GM23338 (cell line): Measurements from ENCODE around the gene IGF1R. TPM values are rescaled to one million over a fixed set of nuclear protein-coding genes. Genes with fewer than 3 reads are reported as not detected.

Experiments used
- ATAC-seq: fragments of 200-7000 bp; cut with Tn5 transposase; 3 replicates; pipeline ENCODE4 v1.9.1; 2020
- DNase-seq: peaks from one replicate; pipeline ENCODE4 v3.0.0-alpha.2; 2015; ENCODE audit warnings: low spot score
- H2AFZ ChIP-seq: fragments of 200-600 bp; sonication (generic); 2 replicates; pipeline ENCODE4 v1.8.0; 2016; ENCODE audit warnings: antibody characterized with exemption, mild to moderate bottlenecking, moderate library complexity
- H3F3A ChIP-seq: fragments of 200-600 bp; sonication (generic); replicated peaks from 2 replicates; pipeline ENCODE4 v1.8.0; 2017; ENCODE audit warnings: antibody characterized with exemption, mixed run types, low read depth
- H3K27ac ChIP-seq: fragments of 200-600 bp; sonication (generic); 2 replicates; pipeline ENCODE4 v1.6.1; 2016; ENCODE audit warnings: low read depth
- H3K27me3 ChIP-seq: fragments of 200-600 bp; sonication (generic); 2 replicates; pipeline ENCODE4 v1.8.0; 2016; ENCODE audit warnings: mild to moderate bottlenecking, mixed run types, moderate library complexity; ENCODE audit not compliant: insufficient read depth
- H3K36me3 ChIP-seq: fragments of 200-600 bp; sonication (generic); 2 replicates; pipeline ENCODE4 v1.8.0; 2016; ENCODE audit warnings: mild to moderate bottlenecking; ENCODE audit not compliant: insufficient read depth
- H3K4me1 ChIP-seq: fragments of 200-600 bp; sonication (generic); 2 replicates; pipeline ENCODE4 v1.8.0; 2016; ENCODE audit warnings: mild to moderate bottlenecking, moderate library complexity; ENCODE audit not compliant: insufficient read depth
- H3K4me2 ChIP-seq: fragments of 200-600 bp; sonication (generic); 2 replicates; pipeline ENCODE4 v1.7.1; 2017; ENCODE audit warnings: mixed run types
- H3K4me3 ChIP-seq: fragments of 200-600 bp; sonication (generic); 2 replicates; pipeline ENCODE4 v1.6.1; 2016; ENCODE audit warnings: mixed run types
- H3K79me2 ChIP-seq: fragments of 200-600 bp; sonication (generic); replicated peaks from 2 replicates; pipeline ENCODE4 v1.8.0; 2017; ENCODE audit warnings: mild to moderate bottlenecking; ENCODE audit not compliant: insufficient read depth
- H3K9me2 ChIP-seq: fragments of 200-600 bp; sonication (generic); 2 replicates; pipeline ENCODE4 v1.8.0; 2017; ENCODE audit not compliant: insufficient read depth
- H4K20me1 ChIP-seq: fragments of 200-600 bp; sonication (generic); replicated peaks from 2 replicates; pipeline ENCODE4 v1.8.0; 2017; ENCODE audit warnings: mild to moderate bottlenecking; ENCODE audit not compliant: insufficient read depth
- H3K27ac Mint-ChIP-seq: 2 replicates; pipeline ENCODE4 v1.8.0; 2020; ENCODE audit warnings: inconsistent platforms, mild to moderate bottlenecking, moderate library complexity, mixed read lengths
- H3K27me3 Mint-ChIP-seq: 3 replicates; pipeline ENCODE4 v1.8.0; 2022; ENCODE audit warnings: low read depth, mild to moderate bottlenecking, moderate library complexity, mixed read lengths, inconsistent platforms; ENCODE audit not compliant: insufficient read depth, poor library complexity
- H3K36me3 Mint-ChIP-seq: 3 replicates; pipeline ENCODE4 v1.8.0; 2021; ENCODE audit warnings: low read depth, mild to moderate bottlenecking, inconsistent platforms, moderate library complexity, mixed read lengths
- H3K4me1 Mint-ChIP-seq: 3 replicates; pipeline ENCODE4 v1.8.0; 2020; ENCODE audit warnings: mild to moderate bottlenecking, inconsistent platforms, mixed read lengths
- H3K4me3 Mint-ChIP-seq: 3 replicates; pipeline ENCODE4 v1.8.0; 2021; ENCODE audit warnings: moderate library complexity, mild to moderate bottlenecking, inconsistent platforms, mixed read lengths
- H3K9me3 Mint-ChIP-seq: 3 replicates; pipeline ENCODE4 v1.8.0; 2020; ENCODE audit warnings: moderate library complexity, mild to moderate bottlenecking, inconsistent platforms, mixed read lengths
- CREB1 ChIP-seq: fragments of 250-450 bp; sonication (Bioruptor Pico); IDR thresholded peaks from 2 replicates; pipeline ENCODE4 v1.5.0; 2020; ENCODE audit warnings: low read depth, mild to moderate bottlenecking, moderate library complexity
- EZH2 ChIP-seq: fragments of 200-600 bp; sonication (generic); IDR thresholded peaks from one replicate; pipeline ENCODE4 v1.8.0; 2017; ENCODE audit warnings: antibody characterized with exemption, mild to moderate bottlenecking, low read depth; ENCODE audit not compliant: unreplicated experiment
- EZH2phosphoT487 ChIP-seq: fragments of 200-600 bp; sonication (generic); IDR thresholded peaks from one replicate; pipeline ENCODE4 v1.8.1; 2018; ENCODE audit warnings: antibody characterized with exemption; ENCODE audit not compliant: unreplicated experiment
- JUNB ChIP-seq: IDR thresholded peaks from one replicate; pipeline ENCODE4 v1.6.1; 2016; ENCODE audit warnings: antibody characterized with exemption; ENCODE audit not compliant: unreplicated experiment
- NANOG ChIP-seq: IDR thresholded peaks from 2 replicates; pipeline ENCODE4 v1.6.1; 2016; ENCODE audit warnings: antibody characterized with exemption, borderline replicate concordance
- POLR2AphosphoS5 ChIP-seq: IDR thresholded peaks from 2 replicates; pipeline ENCODE4 v1.6.1; 2016; ENCODE audit warnings: antibody characterized with exemption, low read depth
- STAT1 ChIP-seq: IDR thresholded peaks from one replicate; pipeline ENCODE4 v1.6.1; 2016; ENCODE audit warnings: antibody characterized with exemption; ENCODE audit not compliant: unreplicated experiment
- ZNF114 ChIP-seq: fragments of 250-450 bp; sonication (Bioruptor Pico); IDR thresholded peaks from 2 replicates; pipeline ENCODE4 v1.5.0; 2020; ENCODE audit warnings: mild to moderate bottlenecking, moderate library complexity
- ZNF331 ChIP-seq: fragments of 250-450 bp; sonication (Bioruptor Pico); IDR thresholded peaks from 2 replicates; pipeline ENCODE4 v1.5.0; 2020; ENCODE audit warnings: low read depth, mild to moderate bottlenecking, moderate library complexity
- polyA plus RNA-seq: library from polyadenylated mRNA; unstranded; fragments of >200 nt; fragmentation: Nextera tagmentation; extraction: Ambion mirVana; gene quantifications from 2 replicates; pipeline ENCODE4 v1.2.1, GENCODE V29; 2016
- total RNA-seq: library from RNA; depleted of rRNA; stranded (reverse); fragments of >200 nt; shearing (Covaris generic); gene quantifications from 2 replicates; pipeline ENCODE4 v1.2.3, GENCODE V29; 2014
- TF ChIP-seq, protein P1 (sequence below): fragments of 250-450 bp; sonication (Bioruptor Pico); IDR thresholded peaks from 2 replicates; pipeline ENCODE4 v1.5.0; 2020; ENCODE audit warnings: mild to moderate bottlenecking, moderate library complexity
- TF ChIP-seq, protein P2 (sequence below): IDR thresholded peaks from one replicate; pipeline ENCODE4 v1.6.1; 2018; ENCODE audit warnings: antibody characterized with exemption; ENCODE audit not compliant: unreplicated experiment
- TF ChIP-seq, protein P3 (sequence below): IDR thresholded peaks from 2 replicates; pipeline ENCODE4 v1.6.1; 2016; ENCODE audit warnings: antibody characterized with exemption
- TF ChIP-seq, protein P4 (sequence below), 2 experiments: fragments of 200-600 bp in 1 of 2; sonication (generic) in 1 of 2; conservative IDR thresholded peaks; 2 replicates each; pipeline versions ENCODE4 v1.5.1 to v1.6.1; 2016 to 2017; ENCODE audit warnings: antibody characterized with exemption in 2 of 2, low read depth in 2 of 2, mild to moderate bottlenecking in 2 of 2, moderate library complexity in 1 of 2

Gene IGF1R
- total and polyA plus RNA-seq, 2 experiments from 2014 or later = 20.4 to 92.2 TPM

DNA sequence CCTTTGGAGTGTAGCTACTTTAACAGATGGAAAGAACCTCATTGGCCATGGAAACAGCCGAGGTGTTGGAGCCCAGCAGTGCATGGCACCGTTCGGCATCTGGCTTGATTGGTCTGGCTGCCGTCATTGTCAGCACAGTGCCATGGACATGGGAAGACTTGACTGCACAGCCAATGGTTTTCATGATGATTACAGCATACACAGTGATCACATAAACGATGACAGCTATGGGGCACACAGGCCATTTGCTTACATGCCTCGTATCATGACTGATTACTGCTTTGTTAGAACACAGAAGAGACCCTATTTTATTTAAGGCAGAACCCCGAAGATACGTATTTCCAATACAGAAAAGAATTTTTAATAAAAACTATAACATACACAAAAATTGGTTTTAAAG is 315.1 kb downstream of the IGF1R start:
- Mint-ChIP-seq H3K27me3 (peaks cover 16% of the 10 kb centered on the region), H3K27ac (no peak overlapping the region; the same call in 1 of the 2 replicates), H3K36me3 (peaks cover 44% of the 10 kb centered on the region), H3K4me1 (peaks cover 9% of the 10 kb centered on the region; the same call in 2 of the 3 replicates), H3K9me3 (no peaks in the 10 kb centered on the region; the same call in 1 of the 3 replicates), H3K4me3 (no peak overlapping the region)
- DNase-seq (no peak), ATAC-seq (no peak)
- no peaks in the 10 kb centered on the region; the same call in 1 of the 2 replicates for H4K20me1 ChIP-seq
- no peaks in the 10 kb centered on the region for H3K79me2 ChIP-seq
- H3K27ac ChIP-seq = no peak overlapping the region
- no peak for TF ChIP-seq POLR2AphosphoS5
- TF ChIP-seq ZNF331 (CRISPR knock-in tag) = no peak
- TF ChIP-seq, protein P1, sequence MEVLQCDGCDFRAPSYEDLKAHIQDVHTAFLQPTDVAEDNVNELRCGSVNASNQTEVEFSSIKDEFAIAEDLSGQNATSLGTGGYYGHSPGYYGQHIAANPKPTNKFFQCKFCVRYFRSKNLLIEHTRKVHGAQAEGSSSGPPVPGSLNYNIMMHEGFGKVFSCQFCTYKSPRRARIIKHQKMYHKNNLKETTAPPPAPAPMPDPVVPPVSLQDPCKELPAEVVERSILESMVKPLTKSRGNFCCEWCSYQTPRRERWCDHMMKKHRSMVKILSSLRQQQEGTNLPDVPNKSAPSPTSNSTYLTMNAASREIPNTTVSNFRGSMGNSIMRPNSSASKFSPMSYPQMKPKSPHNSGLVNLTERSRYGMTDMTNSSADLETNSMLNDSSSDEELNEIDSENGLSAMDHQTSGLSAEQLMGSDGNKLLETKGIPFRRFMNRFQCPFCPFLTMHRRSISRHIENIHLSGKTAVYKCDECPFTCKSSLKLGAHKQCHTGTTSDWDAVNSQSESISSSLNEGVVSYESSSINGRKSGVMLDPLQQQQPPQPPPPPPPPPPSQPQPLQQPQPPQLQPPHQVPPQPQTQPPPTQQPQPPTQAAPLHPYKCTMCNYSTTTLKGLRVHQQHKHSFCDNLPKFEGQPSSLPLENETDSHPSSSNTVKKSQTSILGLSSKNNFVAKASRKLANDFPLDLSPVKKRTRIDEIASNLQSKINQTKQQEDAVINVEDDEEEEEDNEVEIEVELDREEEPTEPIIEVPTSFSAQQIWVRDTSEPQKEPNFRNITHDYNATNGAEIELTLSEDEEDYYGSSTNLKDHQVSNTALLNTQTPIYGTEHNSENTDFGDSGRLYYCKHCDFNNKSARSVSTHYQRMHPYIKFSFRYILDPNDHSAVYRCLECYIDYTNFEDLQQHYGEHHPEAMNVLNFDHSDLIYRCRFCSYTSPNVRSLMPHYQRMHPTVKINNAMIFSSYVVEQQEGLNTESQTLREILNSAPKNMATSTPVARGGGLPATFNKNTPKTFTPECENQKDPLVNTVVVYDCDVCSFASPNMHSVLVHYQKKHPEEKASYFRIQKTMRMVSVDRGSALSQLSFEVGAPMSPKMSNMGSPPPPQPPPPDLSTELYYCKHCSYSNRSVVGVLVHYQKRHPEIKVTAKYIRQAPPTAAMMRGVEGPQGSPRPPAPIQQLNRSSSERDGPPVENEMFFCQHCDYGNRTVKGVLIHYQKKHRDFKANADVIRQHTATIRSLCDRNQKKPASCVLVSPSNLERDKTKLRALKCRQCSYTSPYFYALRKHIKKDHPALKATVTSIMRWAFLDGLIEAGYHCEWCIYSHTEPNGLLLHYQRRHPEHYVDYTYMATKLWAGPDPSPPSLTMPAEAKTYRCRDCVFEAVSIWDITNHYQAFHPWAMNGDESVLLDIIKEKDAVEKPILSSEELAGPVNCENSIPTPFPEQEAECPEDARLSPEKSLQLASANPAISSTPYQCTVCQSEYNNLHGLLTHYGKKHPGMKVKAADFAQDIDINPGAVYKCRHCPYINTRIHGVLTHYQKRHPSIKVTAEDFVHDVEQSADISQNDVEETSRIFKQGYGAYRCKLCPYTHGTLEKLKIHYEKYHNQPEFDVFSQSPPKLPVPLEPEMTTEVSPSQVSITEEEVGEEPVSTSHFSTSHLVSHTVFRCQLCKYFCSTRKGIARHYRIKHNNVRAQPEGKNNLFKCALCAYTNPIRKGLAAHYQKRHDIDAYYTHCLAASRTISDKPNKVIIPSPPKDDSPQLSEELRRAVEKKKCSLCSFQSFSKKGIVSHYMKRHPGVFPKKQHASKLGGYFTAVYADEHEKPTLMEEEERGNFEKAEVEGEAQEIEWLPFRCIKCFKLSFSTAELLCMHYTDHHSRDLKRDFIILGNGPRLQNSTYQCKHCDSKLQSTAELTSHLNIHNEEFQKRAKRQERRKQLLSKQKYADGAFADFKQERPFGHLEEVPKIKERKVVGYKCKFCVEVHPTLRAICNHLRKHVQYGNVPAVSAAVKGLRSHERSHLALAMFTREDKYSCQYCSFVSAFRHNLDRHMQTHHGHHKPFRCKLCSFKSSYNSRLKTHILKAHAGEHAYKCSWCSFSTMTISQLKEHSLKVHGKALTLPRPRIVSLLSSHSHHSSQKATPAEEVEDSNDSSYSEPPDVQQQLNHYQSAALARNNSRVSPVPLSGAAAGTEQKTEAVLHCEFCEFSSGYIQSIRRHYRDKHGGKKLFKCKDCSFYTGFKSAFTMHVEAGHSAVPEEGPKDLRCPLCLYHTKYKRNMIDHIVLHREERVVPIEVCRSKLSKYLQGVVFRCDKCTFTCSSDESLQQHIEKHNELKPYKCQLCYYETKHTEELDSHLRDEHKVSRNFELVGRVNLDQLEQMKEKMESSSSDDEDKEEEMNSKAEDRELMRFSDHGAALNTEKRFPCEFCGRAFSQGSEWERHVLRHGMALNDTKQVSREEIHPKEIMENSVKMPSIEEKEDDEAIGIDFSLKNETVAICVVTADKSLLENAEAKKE (CRISPR knock-in tag) = no peak
- TF ChIP-seq, protein P2, sequence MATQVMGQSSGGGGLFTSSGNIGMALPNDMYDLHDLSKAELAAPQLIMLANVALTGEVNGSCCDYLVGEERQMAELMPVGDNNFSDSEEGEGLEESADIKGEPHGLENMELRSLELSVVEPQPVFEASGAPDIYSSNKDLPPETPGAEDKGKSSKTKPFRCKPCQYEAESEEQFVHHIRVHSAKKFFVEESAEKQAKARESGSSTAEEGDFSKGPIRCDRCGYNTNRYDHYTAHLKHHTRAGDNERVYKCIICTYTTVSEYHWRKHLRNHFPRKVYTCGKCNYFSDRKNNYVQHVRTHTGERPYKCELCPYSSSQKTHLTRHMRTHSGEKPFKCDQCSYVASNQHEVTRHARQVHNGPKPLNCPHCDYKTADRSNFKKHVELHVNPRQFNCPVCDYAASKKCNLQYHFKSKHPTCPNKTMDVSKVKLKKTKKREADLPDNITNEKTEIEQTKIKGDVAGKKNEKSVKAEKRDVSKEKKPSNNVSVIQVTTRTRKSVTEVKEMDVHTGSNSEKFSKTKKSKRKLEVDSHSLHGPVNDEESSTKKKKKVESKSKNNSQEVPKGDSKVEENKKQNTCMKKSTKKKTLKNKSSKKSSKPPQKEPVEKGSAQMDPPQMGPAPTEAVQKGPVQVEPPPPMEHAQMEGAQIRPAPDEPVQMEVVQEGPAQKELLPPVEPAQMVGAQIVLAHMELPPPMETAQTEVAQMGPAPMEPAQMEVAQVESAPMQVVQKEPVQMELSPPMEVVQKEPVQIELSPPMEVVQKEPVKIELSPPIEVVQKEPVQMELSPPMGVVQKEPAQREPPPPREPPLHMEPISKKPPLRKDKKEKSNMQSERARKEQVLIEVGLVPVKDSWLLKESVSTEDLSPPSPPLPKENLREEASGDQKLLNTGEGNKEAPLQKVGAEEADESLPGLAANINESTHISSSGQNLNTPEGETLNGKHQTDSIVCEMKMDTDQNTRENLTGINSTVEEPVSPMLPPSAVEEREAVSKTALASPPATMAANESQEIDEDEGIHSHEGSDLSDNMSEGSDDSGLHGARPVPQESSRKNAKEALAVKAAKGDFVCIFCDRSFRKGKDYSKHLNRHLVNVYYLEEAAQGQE = no peak
- TF ChIP-seq, protein P3, sequence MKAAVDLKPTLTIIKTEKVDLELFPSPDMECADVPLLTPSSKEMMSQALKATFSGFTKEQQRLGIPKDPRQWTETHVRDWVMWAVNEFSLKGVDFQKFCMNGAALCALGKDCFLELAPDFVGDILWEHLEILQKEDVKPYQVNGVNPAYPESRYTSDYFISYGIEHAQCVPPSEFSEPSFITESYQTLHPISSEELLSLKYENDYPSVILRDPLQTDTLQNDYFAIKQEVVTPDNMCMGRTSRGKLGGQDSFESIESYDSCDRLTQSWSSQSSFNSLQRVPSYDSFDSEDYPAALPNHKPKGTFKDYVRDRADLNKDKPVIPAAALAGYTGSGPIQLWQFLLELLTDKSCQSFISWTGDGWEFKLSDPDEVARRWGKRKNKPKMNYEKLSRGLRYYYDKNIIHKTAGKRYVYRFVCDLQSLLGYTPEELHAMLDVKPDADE = no peak
- TF ChIP-seq STAT1 = no peak
- TF ChIP-seq ZNF114 (CRISPR knock-in tag) = no peak
- no peak for TF ChIP-seq NANOG
- TF ChIP-seq EZH2 = no peak
- TF ChIP-seq JUNB = no peak
- TF ChIP-seq, protein P4, sequence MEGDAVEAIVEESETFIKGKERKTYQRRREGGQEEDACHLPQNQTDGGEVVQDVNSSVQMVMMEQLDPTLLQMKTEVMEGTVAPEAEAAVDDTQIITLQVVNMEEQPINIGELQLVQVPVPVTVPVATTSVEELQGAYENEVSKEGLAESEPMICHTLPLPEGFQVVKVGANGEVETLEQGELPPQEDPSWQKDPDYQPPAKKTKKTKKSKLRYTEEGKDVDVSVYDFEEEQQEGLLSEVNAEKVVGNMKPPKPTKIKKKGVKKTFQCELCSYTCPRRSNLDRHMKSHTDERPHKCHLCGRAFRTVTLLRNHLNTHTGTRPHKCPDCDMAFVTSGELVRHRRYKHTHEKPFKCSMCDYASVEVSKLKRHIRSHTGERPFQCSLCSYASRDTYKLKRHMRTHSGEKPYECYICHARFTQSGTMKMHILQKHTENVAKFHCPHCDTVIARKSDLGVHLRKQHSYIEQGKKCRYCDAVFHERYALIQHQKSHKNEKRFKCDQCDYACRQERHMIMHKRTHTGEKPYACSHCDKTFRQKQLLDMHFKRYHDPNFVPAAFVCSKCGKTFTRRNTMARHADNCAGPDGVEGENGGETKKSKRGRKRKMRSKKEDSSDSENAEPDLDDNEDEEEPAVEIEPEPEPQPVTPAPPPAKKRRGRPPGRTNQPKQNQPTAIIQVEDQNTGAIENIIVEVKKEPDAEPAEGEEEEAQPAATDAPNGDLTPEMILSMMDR (conservative IDR thresholded peaks at IDR 0.05; ENCODE audit: low read depth in 2 of 2) = no peak
- TF ChIP-seq CREB1 (CRISPR knock-in tag) = no peak
- no peak for TF ChIP-seq EZH2phosphoT487
- H2AFZ ChIP-seq = no peak overlapping the region
- H3K4me1 ChIP-seq = no peaks in the 10 kb centered on the region
- no peaks in the 10 kb centered on the region for H3K27me3 ChIP-seq
- H3K9me2 ChIP-seq = no peaks in the 10 kb centered on the region
- no peaks in the 10 kb centered on the region for H3F3A ChIP-seq
- peaks cover 21% of the 10 kb centered on the region for H3K36me3 ChIP-seq
- H3K4me3 ChIP-seq = no peak overlapping the region
- H3K4me2 ChIP-seq = no peak overlapping the region
